WI38 (cell line): Measurements from ENCODE around the gene SDC3.

Experiments used
- H3K4me3 ChIP-seq: 2 replicates; pipeline ENCODE4 v1.5.1; 2011; ENCODE audit warnings: low read depth, mild to moderate bottlenecking, control low read depth, low read length
- TF ChIP-seq, protein P1 (sequence below): IDR thresholded peaks from 2 replicates; pipeline ENCODE4 v1.5.1; 2012; ENCODE audit warnings: low read depth, mild to moderate bottlenecking, control low read depth, low read length

SDC3 gene, protein sequence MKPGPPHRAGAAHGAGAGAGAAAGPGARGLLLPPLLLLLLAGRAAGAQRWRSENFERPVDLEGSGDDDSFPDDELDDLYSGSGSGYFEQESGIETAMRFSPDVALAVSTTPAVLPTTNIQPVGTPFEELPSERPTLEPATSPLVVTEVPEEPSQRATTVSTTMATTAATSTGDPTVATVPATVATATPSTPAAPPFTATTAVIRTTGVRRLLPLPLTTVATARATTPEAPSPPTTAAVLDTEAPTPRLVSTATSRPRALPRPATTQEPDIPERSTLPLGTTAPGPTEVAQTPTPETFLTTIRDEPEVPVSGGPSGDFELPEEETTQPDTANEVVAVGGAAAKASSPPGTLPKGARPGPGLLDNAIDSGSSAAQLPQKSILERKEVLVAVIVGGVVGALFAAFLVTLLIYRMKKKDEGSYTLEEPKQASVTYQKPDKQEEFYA

GRCh38 chr1:30908696-30909364 lies at the start of gene SDC3:
TSS of gene SDC3 (minus strand) at chr1:30908758. CDS start at chr1:30908586, 172 bp downstream.
- peak within 1 kb of the TSS; percentile 83 for H3K4me3 ChIP-seq
- TF ChIP-seq, protein P1, sequence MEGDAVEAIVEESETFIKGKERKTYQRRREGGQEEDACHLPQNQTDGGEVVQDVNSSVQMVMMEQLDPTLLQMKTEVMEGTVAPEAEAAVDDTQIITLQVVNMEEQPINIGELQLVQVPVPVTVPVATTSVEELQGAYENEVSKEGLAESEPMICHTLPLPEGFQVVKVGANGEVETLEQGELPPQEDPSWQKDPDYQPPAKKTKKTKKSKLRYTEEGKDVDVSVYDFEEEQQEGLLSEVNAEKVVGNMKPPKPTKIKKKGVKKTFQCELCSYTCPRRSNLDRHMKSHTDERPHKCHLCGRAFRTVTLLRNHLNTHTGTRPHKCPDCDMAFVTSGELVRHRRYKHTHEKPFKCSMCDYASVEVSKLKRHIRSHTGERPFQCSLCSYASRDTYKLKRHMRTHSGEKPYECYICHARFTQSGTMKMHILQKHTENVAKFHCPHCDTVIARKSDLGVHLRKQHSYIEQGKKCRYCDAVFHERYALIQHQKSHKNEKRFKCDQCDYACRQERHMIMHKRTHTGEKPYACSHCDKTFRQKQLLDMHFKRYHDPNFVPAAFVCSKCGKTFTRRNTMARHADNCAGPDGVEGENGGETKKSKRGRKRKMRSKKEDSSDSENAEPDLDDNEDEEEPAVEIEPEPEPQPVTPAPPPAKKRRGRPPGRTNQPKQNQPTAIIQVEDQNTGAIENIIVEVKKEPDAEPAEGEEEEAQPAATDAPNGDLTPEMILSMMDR = no peak

DNA sequence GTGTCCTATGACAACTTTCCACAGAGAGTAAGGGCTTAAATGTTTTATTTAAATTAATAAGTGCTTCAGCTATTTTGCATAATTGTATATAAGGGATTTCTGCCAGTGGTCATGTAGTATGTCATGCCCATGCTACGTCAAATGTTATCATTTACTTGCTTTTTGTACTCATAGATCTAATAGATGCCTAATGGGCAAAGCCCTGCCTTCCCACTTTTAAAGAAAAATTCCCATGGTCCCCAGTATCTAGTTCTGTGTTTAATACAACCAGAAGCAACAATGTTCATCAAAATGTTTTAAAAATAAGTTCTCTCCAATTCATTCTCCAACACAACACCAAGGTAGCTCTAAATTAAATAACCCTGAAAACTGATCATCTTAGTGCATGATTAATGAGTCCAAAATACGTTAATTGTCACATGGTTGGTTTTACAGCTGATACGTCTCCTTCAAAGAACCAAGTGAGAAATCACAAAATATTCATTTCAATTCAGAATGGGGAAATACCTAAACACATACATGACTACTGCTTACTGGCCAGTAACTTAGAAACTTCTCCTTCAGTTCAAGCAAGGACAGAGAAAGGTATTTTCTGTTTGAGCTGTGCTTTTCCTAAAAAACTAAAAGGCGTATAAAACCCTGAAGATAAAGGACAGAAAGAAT lies 49.1 kb upstream of the SDC3 start:
- no peak overlapping the region for H3K4me3 ChIP-seq
- TF ChIP-seq, protein P1 = no peak

DNA sequence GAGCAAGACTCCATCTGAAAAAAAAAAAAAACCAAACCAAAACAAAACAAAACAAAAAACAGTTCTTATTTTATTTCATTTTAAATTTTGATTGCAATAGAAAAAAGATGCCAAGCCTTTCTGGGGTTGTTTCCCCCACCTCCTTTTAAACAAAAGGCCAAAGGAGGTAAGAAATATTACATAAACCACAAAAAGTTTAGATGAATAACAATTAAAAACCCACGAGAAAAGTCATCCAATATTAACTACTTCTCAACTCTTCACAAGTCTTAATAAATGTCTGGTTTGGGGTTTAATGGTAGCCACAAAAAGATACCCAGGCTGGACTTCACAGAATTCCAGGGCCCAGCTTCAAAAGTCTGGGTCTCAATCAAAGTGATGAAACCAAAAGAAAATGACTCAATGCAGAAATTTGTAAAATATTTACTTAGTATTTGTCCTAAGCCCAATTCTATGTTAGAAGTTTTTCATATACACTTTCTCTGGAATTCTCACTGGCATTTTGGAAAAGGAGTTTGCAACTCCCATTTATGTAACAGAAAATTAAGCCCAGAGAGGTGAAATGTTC lies 47.0 kb upstream of the SDC3 start:
- TF ChIP-seq, protein P1 = no peak
- H3K4me3 ChIP-seq = no peak overlapping the region

GRCh38 chr1:30953685-30954084 lies 45.1 kb upstream of the SDC3 start:
- no peak overlapping the region for H3K4me3 ChIP-seq
- TF ChIP-seq, protein P1 = no peak

DNA sequence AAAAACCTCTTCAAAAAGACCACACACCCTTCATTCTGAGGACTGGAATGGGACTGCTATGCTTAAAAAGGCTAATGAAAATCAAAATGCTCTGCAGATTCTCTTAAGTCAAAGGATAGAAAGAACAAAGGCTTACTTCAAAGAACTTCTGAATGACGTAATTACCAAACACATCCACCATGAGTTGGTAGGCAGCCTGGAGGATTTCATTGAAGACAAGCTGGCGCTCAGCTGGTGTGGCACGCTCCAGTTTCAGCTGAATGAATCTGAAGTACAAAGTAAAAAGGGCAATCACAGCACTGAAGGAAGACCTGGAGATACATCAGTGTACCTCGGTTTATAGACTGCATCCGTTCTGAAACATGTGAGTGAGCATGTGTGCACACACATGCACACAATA lies 43.5 kb upstream of the SDC3 start:
- H3K4me3 ChIP-seq = no peak overlapping the region
- TF ChIP-seq, protein P1 = no peak

- TF ChIP-seq, protein P1 = no peak
- H3K4me3 ChIP-seq = no peak overlapping the region
Observed at GRCh38 chr1:30950700-30951099, 42.1 kb upstream of the SDC3 start.
